SK-N-SH (cell line): Measurements from ENCODE around the gene VAMP3. TPM values are rescaled to one million over a fixed set of nuclear protein-coding genes. Genes with fewer than 3 reads are reported as not detected.

Experiments used
- CTCF ChIA-PET: fragments of 300-600, 350-600 bp; formaldehyde crosslinking; extraction: SDS; loops from one replicate; lab custom pipeline; 2021; lab: Yijun Ruan, JAX
- POLR2A ChIA-PET: fragments of 350-600 bp; sonication (Branson Sonifier 250); formaldehyde crosslinking; extraction: SDS; loops from one replicate; lab custom pipeline; 2020; ENCODE audit warnings: antibody characterized with exemption, inconsistent platforms; lab: Yijun Ruan, JAX
- DNase-seq: peaks from one replicate; pipeline ENCODE4 v3.0.0; 2012
- H2AFZ ChIP-seq: fragments of 200-600 bp; sonication (generic); 2 replicates; pipeline ENCODE4 v1.8.1; 2016; ENCODE audit warnings: antibody characterized with exemption, mild to moderate bottlenecking, low read depth
- H3F3A ChIP-seq: fragments of 200-600 bp; sonication (generic); replicated peaks from 2 replicates; pipeline ENCODE3; 2016; ENCODE audit warnings: antibody characterized with exemption, mild to moderate bottlenecking; ENCODE audit not compliant: insufficient read depth
- H3K27ac ChIP-seq, 2 experiments: fragments of 200-500 bp in 1 of 2; fragments of 200-600 bp in 1 of 2; sonication (Bioruptor generic) in 1 of 2; sonication (generic), shearing (Covaris generic) in 1 of 2; 2 replicates each; pipeline versions ENCODE4 v1.5.1 to v1.6.1; 2014 to 2016; ENCODE audit warnings: low read depth in 2 of 2, inconsistent platforms in 1 of 2, low read length in 1 of 2, mild to moderate bottlenecking in 1 of 2, mixed read lengths in 1 of 2
- H3K27me3 ChIP-seq: fragments of 200-600 bp; sonication (generic), shearing (Covaris generic); 2 replicates; pipeline ENCODE4 v1.6.1; 2016; ENCODE audit warnings: mixed run types; ENCODE audit not compliant: insufficient read depth
- H3K36me3 ChIP-seq, 2 experiments: fragments of 200-500 bp in 1 of 2; fragments of 200-600 bp in 1 of 2; sonication (Bioruptor generic) in 1 of 2; sonication (generic) in 1 of 2; replicated peaks in 1 of 2; 2 replicates each; pipeline versions ENCODE3 to v1.5.1; 2014 to 2016; ENCODE audit warnings: low read length in 1 of 2, mild to moderate bottlenecking in 1 of 2; ENCODE audit not compliant: insufficient read depth in 2 of 2, control insufficient read depth in 1 of 2
- H3K4me1 ChIP-seq, 2 experiments: fragments of 200-500 bp in 1 of 2; fragments of 200-600 bp in 1 of 2; sonication (Bioruptor generic) in 1 of 2; sonication (generic), shearing (Covaris generic) in 1 of 2; 2 replicates each; pipeline versions ENCODE4 v1.5.1 to v1.6.1; 2014 to 2016; ENCODE audit warnings: low read depth in 1 of 2, low read length in 1 of 2, mixed run types in 1 of 2; ENCODE audit not compliant: insufficient read depth in 2 of 2, control insufficient read depth in 1 of 2
- H3K4me2 ChIP-seq: fragments of 200-600 bp; sonication (generic), shearing (Covaris generic); 2 replicates; pipeline ENCODE4 v1.6.1; 2017; ENCODE audit warnings: mixed run types
- H3K4me3 ChIP-seq, 2 experiments: fragments of 200-500 bp in 1 of 2; fragments of 200-600 bp in 1 of 2; sonication (Bioruptor generic) in 1 of 2; sonication (generic), shearing (Covaris generic) in 1 of 2; 2 replicates each; pipeline versions ENCODE4 v1.5.1 to v1.8.1; 2014 to 2016; ENCODE audit warnings: low read depth in 2 of 2, inconsistent platforms in 1 of 2, low read length in 1 of 2, mild to moderate bottlenecking in 1 of 2, mixed read lengths in 1 of 2, moderate library complexity in 1 of 2
- H3K79me2 ChIP-seq: fragments of 200-600 bp; sonication (generic); 2 replicates; pipeline ENCODE4 v1.8.1; 2017; ENCODE audit warnings: mild to moderate bottlenecking; ENCODE audit not compliant: insufficient read depth
- H3K9ac ChIP-seq: fragments of 200-600 bp; sonication (generic); 2 replicates; pipeline ENCODE4 v1.6.1; 2017; ENCODE audit warnings: mixed run types
- H3K9me2 ChIP-seq: fragments of 200-600 bp; sonication (generic); 2 replicates; pipeline ENCODE4 v1.6.1; 2017; ENCODE audit warnings: mixed run types
- H3K9me3 ChIP-seq: fragments of 200-600 bp; sonication (generic); 2 replicates; pipeline ENCODE4 v1.6.1; 2017; ENCODE audit warnings: mixed run types, mild to moderate bottlenecking, moderate library complexity
- H4K20me1 ChIP-seq: fragments of 200-600 bp; sonication (generic); 2 replicates; pipeline ENCODE4 v1.6.1; 2017; ENCODE audit warnings: mild to moderate bottlenecking, mixed run types; ENCODE audit not compliant: insufficient read depth
- CHD2 ChIP-seq: fragments of 150-350 bp; IDR thresholded peaks from 2 replicates; pipeline ENCODE4 v1.6.1; 2018; ENCODE audit warnings: low read length; ENCODE audit not compliant: partially characterized antibody
- GATA2 ChIP-seq: sonication (generic); formaldehyde crosslinking; IDR thresholded peaks from 2 replicates; pipeline ENCODE4 v1.5.0; 2020; ENCODE audit warnings: mild to moderate bottlenecking, missing genetic modification reagents
- POLR2AphosphoS5 ChIP-seq: IDR thresholded peaks from 2 replicates; pipeline ENCODE4 v1.6.1; 2012; ENCODE audit warnings: low read depth, low read length
- RCOR1 ChIP-seq: fragments of 150-350 bp; IDR thresholded peaks from 2 replicates; pipeline ENCODE4 v1.6.1; 2017; ENCODE audit warnings: antibody characterized with exemption, low read length
- RXRA ChIP-seq: IDR thresholded peaks from 2 replicates; pipeline ENCODE4 v1.4.0; 2012; ENCODE audit warnings: low read depth, mild to moderate bottlenecking, borderline replicate concordance
- TEAD4 ChIP-seq: IDR thresholded peaks from 2 replicates; pipeline ENCODE4 v1.4.0; 2012; ENCODE audit warnings: mild to moderate bottlenecking, borderline replicate concordance; ENCODE audit not compliant: insufficient read depth
- YY1 ChIP-seq: IDR thresholded peaks from 2 replicates; pipeline ENCODE4 v1.4.0; 2012; ENCODE audit warnings: low read depth, mild to moderate bottlenecking
- WGBS: methylation state at CpG from one replicate; pipeline ENCODE4 v1.1.6; 2017; ENCODE audit warnings: low lambda C conversion rate; 5-methylcytosine and 5-hydroxymethylcytosine counted together
- polyA plus RNA-seq, 3 experiments: library from polyadenylated mRNA; depleted of rRNA; stranded (reverse); fragments of >200 nt; gene quantifications; 2 replicates each; pipeline ENCODE4 v1.2.3, GENCODE V29; 2012
- TF ChIP-seq, protein P1 (sequence below): IDR thresholded peaks from 2 replicates; pipeline ENCODE4 v1.4.0; 2012; ENCODE audit warnings: low read depth, borderline replicate concordance
- TF ChIP-seq, protein P2 (sequence below): IDR thresholded peaks from 2 replicates; pipeline ENCODE4 v1.6.1; 2012; ENCODE audit warnings: mild to moderate bottlenecking, low read depth, low read length, moderate library complexity
- TF ChIP-seq, protein P3 (sequence below): IDR thresholded peaks from 2 replicates; pipeline ENCODE4 v1.4.0; 2012; ENCODE audit warnings: low read depth, borderline replicate concordance

VAMP3 gene
- polyA plus RNA-seq, 1 of the 3 experiments (the other 2 are of a cell fraction): 96.4 TPM

DNA sequence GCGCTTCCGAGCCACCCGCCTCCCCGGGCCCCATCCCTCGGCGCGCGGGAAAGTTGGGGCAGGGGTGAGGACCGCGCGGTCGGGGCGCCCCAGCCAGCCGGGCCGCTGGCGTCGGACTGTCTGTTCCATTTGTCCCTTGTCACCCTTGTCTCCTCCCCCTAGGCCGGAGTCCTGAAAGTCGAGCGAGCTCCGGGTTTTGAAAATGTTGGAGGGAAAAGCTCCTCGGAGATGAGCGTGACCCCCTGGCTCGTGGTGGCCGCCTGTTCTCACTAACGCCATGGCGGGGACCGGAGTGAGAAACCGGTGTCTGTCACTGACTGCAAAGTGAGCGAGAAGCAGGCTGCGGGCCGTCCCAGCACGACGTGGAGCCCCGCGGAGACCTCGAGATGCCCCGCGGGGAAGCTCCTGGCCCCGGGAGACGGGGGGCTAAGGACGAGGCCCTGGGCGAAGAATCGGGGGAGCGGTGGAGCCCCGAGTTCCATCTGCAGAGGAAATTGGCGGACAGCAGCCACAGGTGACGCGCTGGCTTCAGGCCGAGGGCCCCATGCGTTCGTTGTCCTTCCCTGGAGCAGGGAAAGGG lies 13.5 kb downstream of the VAMP3 start:
- peak overlapping the region; percentile 82 for H3K4me2 ChIP-seq
- H3F3A ChIP-seq: peaks cover 9% of the 10 kb centered on the region
- H3K4me3 ChIP-seq: peak overlapping the region; percentile 41 to 58
- ChIA-PET POLR2A (no interaction called here), CTCF (interaction anchor here (0.7 to 11.8 kb wide), 3 partner anchors 32 to 121 kb away, joined by 3 to 54 read pairs (median 5); no protein-coding TSS in a partner anchor)
- no peaks in the 10 kb centered on the region for H3K9me2 ChIP-seq
- peak overlapping the region in 1 of 2 experiments; percentile 68; a peak in 3 of 4 replicates for H3K27ac ChIP-seq
- H4K20me1 ChIP-seq: no peaks in the 10 kb centered on the region
- H2AFZ ChIP-seq: peak overlapping the region; percentile 51; the same call in 1 of the 2 replicates
- H3K27me3 ChIP-seq: no peaks in the 10 kb centered on the region
- peaks cover 41 to 51% of the 10 kb centered on the region in 2 experiments for H3K36me3 ChIP-seq
- H3K79me2 ChIP-seq: 0 out of 2 replicates have a peak, but pooled peaks cover 9% of the 10 kb centered on the region
- H3K4me1 ChIP-seq: peaks cover 0 to 6% of the 10 kb centered on the region in 2 experiments; a peak in 1 of 4 replicates
- H3K9ac ChIP-seq: peak overlapping the region; percentile 79
- no peak for DNase-seq
- WGBS: 67% methylated on average over 32 of the region's 52 CpGs
- no peaks in the 10 kb centered on the region; the same call in 1 of the 2 replicates for H3K9me3 ChIP-seq
- TF ChIP-seq, protein P1, sequence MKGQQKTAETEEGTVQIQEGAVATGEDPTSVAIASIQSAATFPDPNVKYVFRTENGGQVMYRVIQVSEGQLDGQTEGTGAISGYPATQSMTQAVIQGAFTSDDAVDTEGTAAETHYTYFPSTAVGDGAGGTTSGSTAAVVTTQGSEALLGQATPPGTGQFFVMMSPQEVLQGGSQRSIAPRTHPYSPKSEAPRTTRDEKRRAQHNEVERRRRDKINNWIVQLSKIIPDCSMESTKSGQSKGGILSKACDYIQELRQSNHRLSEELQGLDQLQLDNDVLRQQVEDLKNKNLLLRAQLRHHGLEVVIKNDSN: no peak
- no peak for TF ChIP-seq YY1
- no peak for TF ChIP-seq CHD2
- TF ChIP-seq POLR2AphosphoS5: no peak
- no peak for TF ChIP-seq TEAD4
- TF ChIP-seq RXRA: no peak
- TF ChIP-seq GATA2 (CRISPR knock-in tag): no peak
- TF ChIP-seq, protein P2, sequence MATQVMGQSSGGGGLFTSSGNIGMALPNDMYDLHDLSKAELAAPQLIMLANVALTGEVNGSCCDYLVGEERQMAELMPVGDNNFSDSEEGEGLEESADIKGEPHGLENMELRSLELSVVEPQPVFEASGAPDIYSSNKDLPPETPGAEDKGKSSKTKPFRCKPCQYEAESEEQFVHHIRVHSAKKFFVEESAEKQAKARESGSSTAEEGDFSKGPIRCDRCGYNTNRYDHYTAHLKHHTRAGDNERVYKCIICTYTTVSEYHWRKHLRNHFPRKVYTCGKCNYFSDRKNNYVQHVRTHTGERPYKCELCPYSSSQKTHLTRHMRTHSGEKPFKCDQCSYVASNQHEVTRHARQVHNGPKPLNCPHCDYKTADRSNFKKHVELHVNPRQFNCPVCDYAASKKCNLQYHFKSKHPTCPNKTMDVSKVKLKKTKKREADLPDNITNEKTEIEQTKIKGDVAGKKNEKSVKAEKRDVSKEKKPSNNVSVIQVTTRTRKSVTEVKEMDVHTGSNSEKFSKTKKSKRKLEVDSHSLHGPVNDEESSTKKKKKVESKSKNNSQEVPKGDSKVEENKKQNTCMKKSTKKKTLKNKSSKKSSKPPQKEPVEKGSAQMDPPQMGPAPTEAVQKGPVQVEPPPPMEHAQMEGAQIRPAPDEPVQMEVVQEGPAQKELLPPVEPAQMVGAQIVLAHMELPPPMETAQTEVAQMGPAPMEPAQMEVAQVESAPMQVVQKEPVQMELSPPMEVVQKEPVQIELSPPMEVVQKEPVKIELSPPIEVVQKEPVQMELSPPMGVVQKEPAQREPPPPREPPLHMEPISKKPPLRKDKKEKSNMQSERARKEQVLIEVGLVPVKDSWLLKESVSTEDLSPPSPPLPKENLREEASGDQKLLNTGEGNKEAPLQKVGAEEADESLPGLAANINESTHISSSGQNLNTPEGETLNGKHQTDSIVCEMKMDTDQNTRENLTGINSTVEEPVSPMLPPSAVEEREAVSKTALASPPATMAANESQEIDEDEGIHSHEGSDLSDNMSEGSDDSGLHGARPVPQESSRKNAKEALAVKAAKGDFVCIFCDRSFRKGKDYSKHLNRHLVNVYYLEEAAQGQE: no peak
- TF ChIP-seq RCOR1: no peak
- TF ChIP-seq, protein P3, sequence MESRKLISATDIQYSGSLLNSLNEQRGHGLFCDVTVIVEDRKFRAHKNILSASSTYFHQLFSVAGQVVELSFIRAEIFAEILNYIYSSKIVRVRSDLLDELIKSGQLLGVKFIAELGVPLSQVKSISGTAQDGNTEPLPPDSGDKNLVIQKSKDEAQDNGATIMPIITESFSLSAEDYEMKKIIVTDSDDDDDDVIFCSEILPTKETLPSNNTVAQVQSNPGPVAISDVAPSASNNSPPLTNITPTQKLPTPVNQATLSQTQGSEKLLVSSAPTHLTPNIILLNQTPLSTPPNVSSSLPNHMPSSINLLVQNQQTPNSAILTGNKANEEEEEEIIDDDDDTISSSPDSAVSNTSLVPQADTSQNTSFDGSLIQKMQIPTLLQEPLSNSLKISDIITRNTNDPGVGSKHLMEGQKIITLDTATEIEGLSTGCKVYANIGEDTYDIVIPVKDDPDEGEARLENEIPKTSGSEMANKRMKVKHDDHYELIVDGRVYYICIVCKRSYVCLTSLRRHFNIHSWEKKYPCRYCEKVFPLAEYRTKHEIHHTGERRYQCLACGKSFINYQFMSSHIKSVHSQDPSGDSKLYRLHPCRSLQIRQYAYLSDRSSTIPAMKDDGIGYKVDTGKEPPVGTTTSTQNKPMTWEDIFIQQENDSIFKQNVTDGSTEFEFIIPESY: no peak
- TF ChIP-seq, all 33 proteins: peak for 0
